Measurements from ENCODE around the gene LONP2.
"Not testable (repeated sequence)": the region's sequence is repeated elsewhere in the genome, so short reads cannot be mapped to it uniquely, and the experiment has no call there.

LONP2 gene

GRCh38 chr16:48373258-48374029, 129.3 kb downstream of the LONP2 start:
- no peak overlapping the region for H3K4me3 ChIP-seq (ENCODE audit: low read depth, low read length)
- TF ChIP-seq, protein P1, sequence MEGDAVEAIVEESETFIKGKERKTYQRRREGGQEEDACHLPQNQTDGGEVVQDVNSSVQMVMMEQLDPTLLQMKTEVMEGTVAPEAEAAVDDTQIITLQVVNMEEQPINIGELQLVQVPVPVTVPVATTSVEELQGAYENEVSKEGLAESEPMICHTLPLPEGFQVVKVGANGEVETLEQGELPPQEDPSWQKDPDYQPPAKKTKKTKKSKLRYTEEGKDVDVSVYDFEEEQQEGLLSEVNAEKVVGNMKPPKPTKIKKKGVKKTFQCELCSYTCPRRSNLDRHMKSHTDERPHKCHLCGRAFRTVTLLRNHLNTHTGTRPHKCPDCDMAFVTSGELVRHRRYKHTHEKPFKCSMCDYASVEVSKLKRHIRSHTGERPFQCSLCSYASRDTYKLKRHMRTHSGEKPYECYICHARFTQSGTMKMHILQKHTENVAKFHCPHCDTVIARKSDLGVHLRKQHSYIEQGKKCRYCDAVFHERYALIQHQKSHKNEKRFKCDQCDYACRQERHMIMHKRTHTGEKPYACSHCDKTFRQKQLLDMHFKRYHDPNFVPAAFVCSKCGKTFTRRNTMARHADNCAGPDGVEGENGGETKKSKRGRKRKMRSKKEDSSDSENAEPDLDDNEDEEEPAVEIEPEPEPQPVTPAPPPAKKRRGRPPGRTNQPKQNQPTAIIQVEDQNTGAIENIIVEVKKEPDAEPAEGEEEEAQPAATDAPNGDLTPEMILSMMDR (IDR thresholded peaks at IDR 0.05; ENCODE audit: low read depth, low read length): no peak

DNA sequence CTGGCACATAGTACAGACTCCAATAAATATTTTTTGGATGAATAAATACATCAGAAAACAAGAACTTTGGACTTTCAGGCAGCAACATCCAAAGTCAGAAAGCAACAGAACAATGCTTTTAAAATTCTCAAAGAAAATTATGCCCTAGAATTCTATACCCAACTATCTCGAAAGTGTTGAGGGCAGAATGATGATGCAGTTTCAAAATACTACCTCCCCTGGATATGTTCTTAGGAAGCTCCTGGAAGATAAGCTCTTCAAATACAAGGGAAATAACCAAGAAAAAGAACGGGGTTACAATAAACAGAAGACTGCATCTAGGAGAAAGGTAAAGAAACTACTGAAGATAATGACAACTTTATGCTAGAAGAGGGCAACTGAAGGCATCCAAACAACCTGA, 130.2 kb downstream of the LONP2 start:
- TF ChIP-seq, protein P1 (IDR thresholded peaks at IDR 0.05; ENCODE audit: low read depth, low read length): no peak
- H3K4me3 ChIP-seq (ENCODE audit: low read depth, low read length): no peak overlapping the region

DNA sequence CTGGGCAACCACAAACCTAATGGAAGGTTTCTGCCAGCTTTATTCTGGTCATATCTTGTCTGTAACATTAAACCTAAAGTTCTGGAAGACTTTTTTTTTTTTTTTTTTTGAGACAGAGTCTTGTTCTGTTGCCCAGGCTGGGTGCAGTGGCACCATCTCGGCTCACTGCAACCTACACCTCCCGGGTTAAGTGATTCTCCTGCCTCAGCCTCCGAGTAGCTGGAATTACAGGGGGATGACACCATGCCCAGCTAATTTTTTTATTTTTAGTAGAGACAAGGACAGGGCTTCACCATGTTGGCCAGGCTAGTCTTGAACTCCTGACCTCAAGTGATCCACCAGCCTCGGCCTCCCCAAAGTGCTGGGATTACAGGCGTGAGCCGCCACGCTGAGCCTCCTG, 133.2 kb downstream of the LONP2 start:
- H3K4me3 ChIP-seq (ENCODE audit: low read depth, low read length): not testable (repeated sequence)

- H3K4me3 ChIP-seq (ENCODE audit: low read depth, low read length): no peak overlapping the region
- TF ChIP-seq, protein P1 (IDR thresholded peaks at IDR 0.05; ENCODE audit: low read depth, low read length): no peak
Observed at GRCh38 chr16:48378276-48378675, 134.2 kb downstream of the LONP2 start.

DNA sequence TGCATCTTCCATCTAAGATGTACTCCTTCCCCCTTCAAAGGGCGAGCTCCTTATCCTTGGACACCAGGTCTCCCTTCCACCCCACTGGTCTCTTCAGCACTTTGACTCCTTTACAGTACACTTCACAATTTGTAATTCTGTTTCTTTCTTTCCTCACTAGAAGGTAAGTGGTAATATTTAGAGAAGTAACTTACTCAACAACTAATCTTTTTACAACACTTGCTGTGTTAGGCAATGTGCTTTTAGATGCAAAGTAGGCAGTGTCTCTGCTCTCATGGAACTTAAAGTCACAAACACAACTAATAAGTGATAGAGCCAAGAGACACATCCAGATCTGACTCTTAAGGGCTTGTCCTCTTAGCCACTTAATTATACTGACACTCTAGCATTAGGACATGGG, 134.7 kb downstream of the LONP2 start:
- TF ChIP-seq, protein P1 (IDR thresholded peaks at IDR 0.05; ENCODE audit: low read depth, low read length): no peak
- no peak overlapping the region for H3K4me3 ChIP-seq (ENCODE audit: low read depth, low read length)

DNA sequence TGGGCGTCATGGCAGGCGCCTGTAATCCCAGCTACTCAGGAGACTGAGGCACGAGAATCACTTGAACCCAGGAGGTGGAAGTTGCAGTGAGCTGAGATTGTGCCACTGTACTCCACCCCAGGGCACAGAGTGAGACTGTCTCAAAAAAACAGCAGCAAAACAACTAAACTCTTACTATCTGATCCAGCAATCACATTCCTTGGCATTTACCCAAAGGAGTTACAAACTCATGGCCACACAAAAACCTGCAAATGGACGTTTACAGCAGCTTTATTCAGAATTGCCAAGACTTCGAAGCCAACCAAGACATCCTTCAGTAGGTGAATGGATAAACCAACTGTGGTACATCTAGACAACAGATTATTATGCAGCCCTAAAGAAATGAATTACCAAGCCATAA, 137.1 kb downstream of the LONP2 start:
- no peak overlapping the region for H3K4me3 ChIP-seq (ENCODE audit: low read depth, low read length)
- TF ChIP-seq, protein P1 (IDR thresholded peaks at IDR 0.05; ENCODE audit: low read depth, low read length): no peak

GRCh38 chr16:48382131-48382530, 138.0 kb downstream of the LONP2 start:
- H3K4me3 ChIP-seq (ENCODE audit: low read depth, low read length): no peak overlapping the region
- TF ChIP-seq, protein P1 (IDR thresholded peaks at IDR 0.05; ENCODE audit: low read depth, low read length): no peak
